Lower leg skin (tissue), 3 donors: ENCODE data around the gene GCKR.

Source experiments
- CTCF ChIP-seq, 3 donors: fragments of 450-650 bp; IDR thresholded peaks; one replicate each; pipeline ENCODE4 v1.5.1; 2016; ENCODE audit warnings: antibody characterized with exemption in 3 of 3, mild to moderate bottlenecking in 3 of 3, moderate library complexity in 2 of 3
- POLR2A ChIP-seq, 2 donors: fragments of 450-650 bp; IDR thresholded peaks; one replicate each; pipeline ENCODE4 v1.6.1; 2016 to 2017; ENCODE audit warnings: antibody characterized with exemption in 2 of 2, mild to moderate bottlenecking in 1 of 2, moderate library complexity in 1 of 2

DNA sequence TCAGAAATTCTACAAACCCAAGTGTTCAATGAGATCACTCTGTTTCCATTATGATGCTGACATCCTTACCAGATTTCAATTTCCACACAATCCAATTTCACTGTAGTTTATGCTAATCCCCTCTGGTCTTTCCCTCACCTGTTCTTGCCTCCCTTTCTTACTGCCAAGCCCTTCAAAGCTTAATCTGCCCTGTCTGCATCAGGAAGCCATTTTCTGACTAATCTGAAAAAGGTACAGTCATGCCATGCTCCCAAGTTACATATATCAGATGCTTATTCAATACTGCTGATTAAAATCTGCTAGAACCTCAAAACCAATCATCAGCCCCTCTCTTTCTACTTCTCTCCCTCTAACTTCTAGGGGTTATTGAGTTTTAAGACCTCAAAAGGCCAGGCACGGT, 45.5 kb upstream of the GCKR start:
- TF ChIP-seq CTCF (IDR thresholded peaks at IDR 0.05) (no peak), POLR2A (IDR thresholded peaks at IDR 0.05) (no peak)
